Measurements from ENCODE around the gene TRIP13.
"Not testable (repeated sequence)": the region's sequence is repeated elsewhere in the genome, so short reads cannot be mapped to it uniquely, and the experiment has no call there.

The TRIP13 gene

GRCh38 chr5:876398-877365 lies 16.0 kb upstream of the TRIP13 start:
- DNase-seq: no peak

GRCh38 chr5:878125-878524 lies 14.6 kb upstream of the TRIP13 start:
- DNase-seq: no peak

- not testable (repeated sequence) for DNase-seq
Measured at GRCh38 chr5:878677-879076, 14.0 kb upstream of the TRIP13 start.

GRCh38 chr5:880816-881550 lies 11.7 kb upstream of the TRIP13 start:
- DNase-seq: no peak

GRCh38 chr5:881551-881935 lies 11.1 kb upstream of the TRIP13 start:
- no peak for DNase-seq

GRCh38 chr5:882253-883183 lies 10.2 kb upstream of the TRIP13 start:
- no peak for DNase-seq

GRCh38 chr5:883475-884181 lies 9.1 kb upstream of the TRIP13 start:
- no peak for DNase-seq

- DNase-seq: no peak
Measured at GRCh38 chr5:884345-885126, 8.1 kb upstream of the TRIP13 start.

- DNase-seq: no peak
Measured at GRCh38 chr5:885127-885442, 7.6 kb upstream of the TRIP13 start.

GRCh38 chr5:885529-885928 lies 7.2 kb upstream of the TRIP13 start:
- no peak for DNase-seq

- DNase-seq: no peak
Measured at GRCh38 chr5:886036-886435, 6.6 kb upstream of the TRIP13 start.

GRCh38 chr5:886716-887325 lies 5.9 kb upstream of the TRIP13 start:
- DNase-seq: no peak

GRCh38 chr5:887947-888637 lies 4.6 kb upstream of the TRIP13 start:
- DNase-seq: no peak

GRCh38 chr5:888638-889035 lies 4.0 kb upstream of the TRIP13 start:
- DNase-seq: no peak

- no peak for DNase-seq
Measured at GRCh38 chr5:889075-889710, 3.5 kb upstream of the TRIP13 start.

GRCh38 chr5:891117-891836 lies 1.4 kb upstream of the TRIP13 start:
- no peak for DNase-seq

GRCh38 chr5:891837-892393 lies 769 bp upstream of the TRIP13 start:
- DNase-seq: peak; percentile 36

GRCh38 chr5:893137-893506 lies 438 bp downstream of the TRIP13 start:
- no peak for DNase-seq

- no peak for DNase-seq
Measured at GRCh38 chr5:893711-894110, 1.0 kb downstream of the TRIP13 start.

All from EL (cell line).